Measurements from ENCODE around the gene GLTP.

DNA sequence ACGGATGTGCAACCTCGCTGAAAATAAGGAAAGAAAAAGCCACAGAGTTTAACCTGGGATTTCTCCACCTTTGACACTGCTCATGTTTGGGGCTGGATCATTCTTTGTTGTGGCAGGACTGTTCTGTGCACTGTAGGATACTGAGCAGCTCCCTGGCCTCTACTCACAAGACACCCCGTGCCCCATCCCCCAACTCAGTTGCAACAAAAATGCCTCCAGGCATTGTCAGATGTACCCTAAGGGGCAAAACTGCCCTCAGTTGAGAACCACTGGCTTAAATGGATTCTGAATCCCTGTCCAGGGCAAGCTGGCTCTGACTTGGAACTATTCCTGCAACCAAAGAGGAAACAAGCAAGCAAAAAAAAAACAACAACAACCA is 2.1 kb downstream of the GLTP start:
- TF ChIP-seq, protein P1, sequence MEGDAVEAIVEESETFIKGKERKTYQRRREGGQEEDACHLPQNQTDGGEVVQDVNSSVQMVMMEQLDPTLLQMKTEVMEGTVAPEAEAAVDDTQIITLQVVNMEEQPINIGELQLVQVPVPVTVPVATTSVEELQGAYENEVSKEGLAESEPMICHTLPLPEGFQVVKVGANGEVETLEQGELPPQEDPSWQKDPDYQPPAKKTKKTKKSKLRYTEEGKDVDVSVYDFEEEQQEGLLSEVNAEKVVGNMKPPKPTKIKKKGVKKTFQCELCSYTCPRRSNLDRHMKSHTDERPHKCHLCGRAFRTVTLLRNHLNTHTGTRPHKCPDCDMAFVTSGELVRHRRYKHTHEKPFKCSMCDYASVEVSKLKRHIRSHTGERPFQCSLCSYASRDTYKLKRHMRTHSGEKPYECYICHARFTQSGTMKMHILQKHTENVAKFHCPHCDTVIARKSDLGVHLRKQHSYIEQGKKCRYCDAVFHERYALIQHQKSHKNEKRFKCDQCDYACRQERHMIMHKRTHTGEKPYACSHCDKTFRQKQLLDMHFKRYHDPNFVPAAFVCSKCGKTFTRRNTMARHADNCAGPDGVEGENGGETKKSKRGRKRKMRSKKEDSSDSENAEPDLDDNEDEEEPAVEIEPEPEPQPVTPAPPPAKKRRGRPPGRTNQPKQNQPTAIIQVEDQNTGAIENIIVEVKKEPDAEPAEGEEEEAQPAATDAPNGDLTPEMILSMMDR (IDR thresholded peaks at IDR 0.05; ENCODE audit: insufficient read depth, low read length, poor library complexity, severe bottlenecking) = no peak
- no peak for TF ChIP-seq EZH2phosphoT487 (conservative IDR thresholded peaks at IDR 0.05; ENCODE audit: low read length)
